Jurkat, Clone E6-1 (cell line): Measurements from ENCODE around the gene FGFRL1.
A peak's percentile ranks its signal among the peaks of the same experiment; 100 is the strongest.
"Not testable (repeated sequence)": the region's sequence is repeated elsewhere in the genome, so short reads cannot be mapped to it uniquely, and the experiment has no call there.

Source experiments
- DNase-seq: peaks from one replicate; pipeline ENCODE4 v3.0.0-alpha.2; 2011; ENCODE audit warnings: low read depth, low spot score
- H3K4me3 ChIP-seq: 2 replicates; pipeline ENCODE4 v1.5.1; 2011; ENCODE audit warnings: mild to moderate bottlenecking, low read length, control low read depth, moderate library complexity

Gene FGFRL1

GRCh38 chr4:1044469-1045192, 33.2 kb downstream of the FGFRL1 start:
- H3K4me3 ChIP-seq, result no peak overlapping the region
- DNase-seq, result no peak

DNA sequence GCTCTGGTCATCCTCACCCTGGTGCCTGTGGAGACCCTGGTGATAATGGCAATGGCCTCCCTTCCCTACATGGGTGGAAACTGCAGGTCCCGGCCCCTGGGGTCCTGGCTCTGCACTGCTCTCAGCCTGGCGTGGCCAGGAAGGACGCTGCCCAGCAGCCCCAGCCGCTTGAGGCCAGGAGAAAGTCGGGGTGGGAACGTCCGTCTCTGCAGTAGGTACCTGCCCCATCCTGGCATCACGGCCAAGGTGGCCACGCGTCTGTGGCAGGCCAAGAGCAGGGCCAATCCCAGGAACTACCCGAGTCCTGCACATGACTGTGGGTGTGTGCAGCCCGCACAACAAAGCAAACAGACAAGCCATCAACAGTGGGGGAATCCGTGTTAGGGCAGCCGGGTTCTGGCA, 33.8 kb downstream of the FGFRL1 start:
- DNase-seq, result no peak
- H3K4me3 ChIP-seq, result no peak overlapping the region

- no peak for DNase-seq
- H3K4me3 ChIP-seq, result no peak overlapping the region
Measured at GRCh38 chr4:1045595-1046201, 34.3 kb downstream of the FGFRL1 start.

DNA sequence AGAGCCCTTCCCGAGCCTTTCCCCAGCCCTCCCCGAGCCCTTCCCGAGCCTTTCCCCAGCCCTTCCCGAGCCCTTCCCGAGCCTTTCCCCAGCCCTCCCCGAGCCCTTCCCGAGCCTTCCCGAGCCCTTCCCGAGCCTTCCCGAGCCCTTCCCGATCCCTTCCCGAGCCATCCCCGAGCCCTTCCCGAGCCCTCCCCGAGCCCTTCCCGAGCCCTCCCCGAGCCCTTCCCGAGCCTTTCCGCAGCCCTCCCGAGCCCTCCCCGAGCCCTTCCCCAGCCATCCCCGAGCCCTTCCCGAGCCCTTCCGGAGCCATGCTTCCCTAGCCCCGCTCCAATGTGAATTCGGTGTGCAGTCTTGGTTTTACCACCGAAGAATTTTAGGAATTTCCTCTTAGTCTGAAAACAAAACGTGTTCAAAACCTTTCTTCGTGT, 35.2 kb downstream of the FGFRL1 start:
- not testable (repeated sequence) for H3K4me3 ChIP-seq, DNase-seq

GRCh38 chr4:1047106-1047975, 35.9 kb downstream of the FGFRL1 start:
- H3K4me3 ChIP-seq, result no peak overlapping the region
- DNase-seq, result no peak

DNA sequence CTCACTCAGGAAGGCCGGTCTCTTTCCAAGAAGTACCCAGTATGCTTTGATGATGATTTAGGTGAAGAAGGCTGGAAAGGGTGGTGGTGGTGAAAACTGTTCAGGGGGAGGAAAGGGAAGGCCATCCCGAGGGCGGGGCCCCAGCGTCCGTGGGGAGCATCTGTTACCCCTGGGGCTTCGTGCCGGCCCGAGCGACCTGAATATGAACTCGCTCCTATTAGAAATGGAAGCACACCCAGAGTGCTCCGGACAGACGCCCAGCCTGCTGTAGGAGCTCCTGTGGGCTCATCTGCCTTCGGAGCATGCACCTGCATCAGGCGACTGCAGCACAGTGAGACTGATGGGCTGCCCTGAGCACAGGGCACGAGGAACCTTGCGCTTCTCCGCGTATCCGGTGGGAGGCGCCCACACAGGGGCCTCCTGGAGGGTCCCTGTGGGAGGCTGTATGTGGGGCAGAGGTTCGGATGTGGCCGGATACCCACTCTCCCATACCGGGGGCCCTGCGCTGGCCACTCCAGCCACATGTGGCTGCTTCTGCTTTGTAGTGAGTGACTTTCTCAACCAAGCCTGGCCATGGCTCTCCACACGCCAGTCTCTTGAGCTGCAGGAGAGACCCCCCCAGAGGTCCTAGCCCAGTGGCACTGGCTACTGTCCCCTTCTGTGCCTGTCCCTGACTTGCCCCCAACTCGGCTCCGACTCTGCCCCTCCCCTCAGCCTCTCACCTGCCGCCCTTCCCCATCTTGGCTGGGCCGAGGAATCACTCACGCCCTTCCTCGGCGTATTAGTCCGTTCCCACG, 36.7 kb downstream of the FGFRL1 start:
- no peak for DNase-seq
- H3K4me3 ChIP-seq, result no peak overlapping the region

- DNase-seq, result no peak
- no peak overlapping the region for H3K4me3 ChIP-seq
Measured at GRCh38 chr4:1048773-1049590, 37.6 kb downstream of the FGFRL1 start.

GRCh38 chr4:1049591-1049905, 38.1 kb downstream of the FGFRL1 start:
- DNase-seq, result no peak
- H3K4me3 ChIP-seq, result no peak overlapping the region

GRCh38 chr4:1050486-1051213, 39.2 kb downstream of the FGFRL1 start:
- no peak overlapping the region for H3K4me3 ChIP-seq

GRCh38 chr4:1051472-1051871, 40.0 kb downstream of the FGFRL1 start:
- no peak overlapping the region for H3K4me3 ChIP-seq

More at GRCh38 chr4:1050486-1051213, 39.2 kb downstream of the FGFRL1 start:
- no peak for DNase-seq

DNA sequence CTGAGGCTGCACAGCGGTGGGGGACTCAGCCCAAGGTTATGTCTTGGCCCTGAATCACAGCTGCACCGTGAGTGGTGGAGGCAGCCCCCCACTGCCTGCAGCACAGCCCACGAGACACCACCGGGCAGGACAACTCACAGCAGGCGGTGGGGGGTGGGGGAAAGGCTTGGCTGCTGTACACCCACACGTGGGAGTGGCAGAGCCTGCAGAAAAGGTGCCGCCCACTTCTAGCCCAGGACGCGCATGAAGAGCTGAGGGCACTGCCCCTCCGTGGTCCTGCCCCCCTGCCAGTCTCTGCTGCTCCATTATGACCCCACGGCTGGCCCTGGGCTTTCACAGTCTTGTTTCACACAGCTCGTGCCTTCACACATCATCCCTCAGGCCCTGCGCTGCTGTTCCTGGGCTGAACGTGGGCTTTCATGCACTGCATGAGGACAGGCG, 40.8 kb downstream of the FGFRL1 start:
- H3K4me3 ChIP-seq, result no peak overlapping the region
- no peak for DNase-seq

More at GRCh38 chr4:1051472-1051871, 40.0 kb downstream of the FGFRL1 start:
- DNase-seq, result no peak

DNA sequence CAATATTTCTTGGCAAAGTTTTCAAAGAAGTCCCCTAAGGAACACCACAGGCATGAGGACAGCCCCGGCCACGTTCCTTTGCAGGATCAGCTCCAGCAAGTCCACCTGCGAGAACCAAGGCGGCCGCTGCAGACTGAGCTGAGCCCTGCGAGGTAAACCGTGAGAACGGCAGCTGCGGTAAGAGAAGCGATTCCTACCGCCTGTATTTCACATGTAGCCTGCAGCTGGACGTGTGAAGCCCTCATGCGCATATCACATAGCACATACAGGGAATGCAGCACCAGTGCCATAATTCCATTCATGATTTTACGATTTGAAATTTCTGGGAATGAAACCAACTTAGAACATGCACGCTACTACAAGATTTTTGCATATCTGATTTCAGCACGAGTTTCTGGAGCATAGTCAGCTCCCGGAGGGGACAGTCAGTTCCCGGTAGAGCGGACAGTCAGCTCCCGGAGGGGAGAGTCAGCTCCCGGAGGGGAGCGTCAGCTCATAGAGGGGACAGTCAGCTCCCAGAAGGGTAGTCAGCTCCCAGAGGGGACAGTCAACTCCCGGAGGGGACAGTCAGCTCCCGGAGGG, 41.7 kb downstream of the FGFRL1 start:
- no peak overlapping the region for H3K4me3 ChIP-seq
- DNase-seq, result no peak

DNA sequence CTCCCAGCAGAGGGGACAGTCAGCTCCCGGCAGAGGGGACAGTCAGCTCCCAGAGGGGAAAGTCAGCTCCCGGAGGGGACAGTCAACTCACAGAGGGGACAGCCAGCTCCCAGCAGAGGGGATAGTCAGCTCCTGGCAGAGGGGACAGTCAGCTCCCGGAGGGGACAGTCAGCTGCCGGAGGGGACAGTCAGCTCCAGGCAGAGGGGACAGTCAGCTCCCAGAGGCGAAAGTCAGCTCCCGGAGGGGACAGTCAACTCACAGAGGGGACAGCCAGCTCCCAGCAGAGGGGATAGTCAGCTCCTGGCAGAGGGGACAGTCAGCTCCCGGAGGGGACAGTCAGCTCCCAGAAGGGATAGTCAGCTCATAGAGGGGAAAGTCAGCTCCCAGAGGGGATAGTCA, 42.5 kb downstream of the FGFRL1 start:
- H3K4me3 ChIP-seq, DNase-seq: not testable (repeated sequence)

- not testable (repeated sequence) for H3K4me3 ChIP-seq, DNase-seq
Measured at GRCh38 chr4:1054696-1055242, 43.3 kb downstream of the FGFRL1 start.

DNA sequence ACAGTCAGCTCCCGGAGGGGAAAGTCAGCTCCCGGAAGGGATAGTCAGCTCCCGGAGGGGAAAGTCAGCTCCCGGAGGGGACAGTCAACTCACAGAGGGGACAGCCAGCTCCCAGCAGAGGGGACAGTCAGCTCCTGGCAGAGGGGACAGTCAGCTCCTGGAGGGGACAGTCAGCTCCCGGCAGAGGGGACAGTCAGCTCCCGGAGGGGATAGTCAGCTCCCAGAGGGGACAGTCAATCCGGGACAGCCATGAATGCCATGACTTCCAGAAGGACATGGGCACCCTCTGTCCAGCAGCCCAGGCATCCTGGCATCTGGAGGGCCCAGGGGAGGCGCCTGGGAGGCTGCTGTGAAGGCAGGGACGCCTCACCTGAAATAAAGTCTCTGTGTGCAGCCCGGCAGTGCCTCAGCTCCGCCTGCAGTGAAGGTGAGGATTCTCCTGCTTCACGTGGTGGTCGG, 43.8 kb downstream of the FGFRL1 start:
- DNase-seq, result not testable (repeated sequence)
- H3K4me3 ChIP-seq, result peak overlapping the region; percentile 39

GRCh38 chr4:1055721-1056590, 44.5 kb downstream of the FGFRL1 start:
- peak overlapping the region; percentile 39 for H3K4me3 ChIP-seq
- DNase-seq, result peak; percentile 31
